ENCODE results near the gene ZNF507.

The ZNF507 gene

DNA sequence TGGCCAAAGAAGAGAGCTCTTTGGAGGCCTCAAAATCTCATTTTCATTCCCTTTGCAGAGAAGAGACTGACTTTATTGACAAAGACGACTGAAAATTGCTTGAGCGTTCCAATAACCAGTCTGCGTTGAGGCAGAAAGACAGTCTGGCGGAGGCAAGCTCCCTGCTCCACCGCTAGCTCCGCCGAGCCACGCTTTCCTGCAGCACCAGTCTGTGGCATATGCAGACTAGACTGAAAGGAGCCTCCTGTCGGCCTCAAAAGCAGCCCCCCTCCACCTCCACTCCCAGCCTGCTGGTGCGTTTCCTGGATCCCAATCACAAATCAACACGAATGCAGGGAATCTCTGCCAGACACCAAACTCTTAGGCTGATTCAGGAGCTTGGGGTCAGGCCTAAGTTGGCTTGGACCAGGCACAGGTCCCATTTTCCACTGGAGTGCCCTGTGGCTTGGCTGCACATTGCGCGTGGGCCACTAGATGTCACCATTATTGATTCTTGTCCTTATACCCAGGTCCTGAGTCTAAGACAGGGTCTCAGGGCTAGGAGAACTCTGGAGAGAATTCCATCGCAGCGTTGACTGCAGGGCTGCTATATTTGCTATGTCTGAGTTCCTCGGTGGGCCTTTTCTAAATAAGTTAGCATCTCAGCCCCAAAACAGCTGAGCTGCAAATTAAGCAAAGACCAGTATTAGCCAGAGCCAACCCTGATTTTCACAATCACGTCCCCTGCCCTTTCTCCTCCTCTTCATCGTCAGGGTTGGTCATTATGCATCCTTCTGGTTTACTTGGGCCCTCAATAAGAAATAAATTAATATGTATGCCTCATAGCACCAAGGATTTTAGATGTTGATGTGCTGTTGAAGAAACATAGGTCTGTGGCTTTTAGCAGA is 5.2 kb upstream of the ZNF507 start:
- peak; percentile 57 for DNase-seq

GRCh38 chr19:32342695-32343094 is 2.7 kb upstream of the ZNF507 start:
- DNase-seq = no peak

GRCh38 chr19:32343550-32344262 is 1.7 kb upstream of the ZNF507 start:
- DNase-seq = peak; percentile 27

DNA sequence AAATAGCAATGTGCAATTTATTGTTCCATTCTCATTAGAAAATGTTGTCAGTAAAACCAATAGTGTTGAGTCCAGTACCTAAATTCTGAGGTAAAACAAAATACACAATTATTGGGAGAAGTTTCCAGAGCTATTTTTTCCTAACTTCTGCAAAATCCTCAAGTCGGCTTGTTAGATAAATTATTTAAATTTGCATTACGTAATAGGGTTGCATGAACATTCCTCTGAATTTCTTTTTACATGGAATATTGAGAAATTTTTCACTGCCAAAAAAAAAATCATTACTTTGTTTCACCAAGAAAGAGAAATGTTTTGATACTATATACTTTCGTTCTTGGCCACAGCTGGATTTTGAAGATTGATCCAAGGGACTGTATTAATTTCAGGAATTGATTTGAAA is 1.5 kb downstream of the ZNF507 start:
- no peak for DNase-seq

DNA sequence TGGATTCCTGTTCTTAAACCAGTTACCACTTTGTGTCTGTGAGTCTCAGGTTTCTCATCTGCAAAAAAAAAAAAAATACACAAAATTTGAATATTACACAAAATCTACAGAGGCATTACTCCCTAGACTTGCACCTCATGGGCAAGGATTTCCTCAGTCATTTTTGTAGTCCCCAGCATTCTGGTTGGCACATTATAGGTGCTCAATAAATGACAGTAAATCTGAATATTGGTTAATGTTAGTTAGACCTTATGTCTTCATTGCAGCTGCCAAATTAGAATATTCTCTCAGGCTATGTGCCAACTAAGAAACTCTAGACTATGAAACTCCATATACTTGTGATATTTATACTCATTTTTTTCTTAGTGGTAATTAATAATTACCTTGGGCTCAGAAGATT is 2.2 kb downstream of the ZNF507 start:
- DNase-seq = no peak

GRCh38 chr19:32349051-32349450 is 3.6 kb downstream of the ZNF507 start:
- no peak for DNase-seq

DNA sequence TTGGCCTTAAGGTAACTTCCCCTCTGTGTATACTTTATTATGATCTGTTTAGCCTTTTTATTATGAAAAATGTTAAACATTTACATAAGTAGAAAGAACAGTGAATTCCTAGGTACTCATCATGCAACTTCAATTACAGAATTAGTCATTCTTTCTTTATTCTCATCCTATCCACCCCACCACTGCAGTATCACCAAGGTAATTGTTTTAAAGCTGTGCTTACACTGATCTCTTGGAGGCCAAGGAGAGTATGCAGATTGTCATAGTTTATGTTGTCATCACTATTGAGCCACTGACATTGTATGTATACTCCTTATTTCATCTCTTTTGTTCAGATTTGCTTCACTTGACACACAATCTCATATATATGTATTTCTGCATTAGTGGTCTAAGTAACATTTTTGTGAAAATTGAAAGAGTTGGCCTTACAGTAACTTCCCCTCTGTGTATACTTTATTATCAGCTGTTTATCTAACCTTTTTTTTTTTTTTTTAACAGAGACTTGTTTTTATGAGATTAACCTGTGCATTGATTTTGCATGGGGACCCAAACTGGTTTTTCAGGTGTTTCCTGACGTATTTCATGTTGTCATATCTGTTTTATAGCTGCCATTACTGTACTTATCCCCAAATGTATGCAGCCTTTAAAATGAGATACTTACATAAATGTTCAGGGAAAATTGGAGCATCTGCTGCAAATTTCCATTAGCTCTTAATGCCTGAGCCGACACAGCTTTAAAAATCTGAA is 4.5 kb downstream of the ZNF507 start:
- no peak for DNase-seq

DNA sequence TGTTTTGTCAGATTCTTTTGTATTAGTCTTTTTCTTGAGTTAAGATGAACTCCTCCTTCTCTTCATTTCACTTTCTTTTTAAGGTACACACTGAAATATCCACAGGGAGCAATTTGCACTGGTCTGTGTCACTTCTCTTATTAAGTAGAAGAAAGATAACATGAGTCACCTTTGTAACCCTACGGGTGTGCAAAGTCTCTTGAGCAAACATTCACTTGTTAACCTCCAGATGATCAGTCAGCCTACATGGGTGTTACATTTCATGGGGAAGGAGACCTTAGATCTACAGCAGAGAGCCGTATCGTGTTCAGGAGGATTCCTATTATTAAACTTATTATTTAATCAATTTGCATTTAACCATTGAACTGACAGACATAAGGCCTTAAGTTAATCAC is 5.1 kb downstream of the ZNF507 start:
- no peak for DNase-seq

DNA sequence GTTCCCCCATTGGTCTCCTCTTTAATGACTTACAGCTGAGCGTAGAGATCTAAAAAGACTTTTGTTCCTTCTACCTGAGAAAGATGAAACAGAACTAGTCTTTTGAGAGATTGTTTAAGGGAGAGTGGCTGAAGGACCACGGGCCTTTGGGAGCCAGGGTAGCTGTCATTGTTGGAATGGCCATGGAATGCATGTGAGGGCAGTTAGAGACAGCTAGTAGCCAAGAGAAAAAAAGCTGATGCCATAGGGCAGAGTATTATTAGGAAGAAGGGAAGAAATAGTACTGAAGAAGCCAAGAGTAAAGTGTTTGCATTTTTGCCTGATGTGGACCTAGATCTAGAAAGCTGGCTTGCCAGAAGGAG is 5.6 kb downstream of the ZNF507 start:
- DNase-seq = no peak

DNA sequence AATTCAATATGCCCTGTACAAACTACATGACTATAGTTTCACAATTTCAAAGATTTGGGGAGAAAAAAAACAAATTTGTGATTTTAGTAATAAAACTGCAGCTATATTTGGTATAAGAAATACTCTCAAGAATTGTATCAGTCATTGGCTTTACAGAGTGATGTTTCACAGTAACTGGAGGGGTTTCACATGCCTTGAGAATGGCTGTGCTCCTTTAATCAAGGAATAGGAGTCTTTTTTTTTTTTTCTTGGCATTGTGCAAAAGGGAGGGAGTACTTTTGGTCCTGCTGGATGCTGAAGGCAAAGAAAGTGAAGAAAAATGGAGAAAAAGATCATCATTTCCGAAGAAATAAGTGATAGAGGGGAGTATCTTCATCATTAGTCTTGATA is 6.8 kb downstream of the ZNF507 start:
- no peak for DNase-seq

- no peak for DNase-seq
These were observed 8.9 kb downstream of the ZNF507 start for GRCh38 chr19:32354345-32354744.

- DNase-seq = no peak
These were observed 9.9 kb downstream of the ZNF507 start for GRCh38 chr19:32355309-32355708.

GRCh38 chr19:32357720-32358119 is 12.3 kb downstream of the ZNF507 start:
- DNase-seq = no peak

DNA sequence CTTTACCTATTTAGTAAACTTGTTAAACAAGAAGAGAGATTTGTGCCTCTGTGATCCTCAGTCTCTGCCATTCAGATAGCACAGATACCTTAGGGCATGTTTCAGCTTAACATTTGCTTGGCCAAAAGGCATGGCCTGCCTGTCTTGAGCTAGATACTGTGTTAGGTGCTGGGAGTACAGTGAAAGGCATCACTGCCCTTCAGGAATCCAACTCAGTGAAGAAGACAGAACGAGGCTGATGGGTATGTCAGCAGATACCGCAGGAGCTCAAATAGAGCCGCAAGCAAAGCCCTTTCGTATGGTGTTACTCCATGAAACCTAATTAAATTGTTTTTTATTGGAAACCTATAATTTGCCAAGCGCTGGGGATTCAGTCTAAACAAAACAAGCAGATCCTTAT is 12.9 kb downstream of the ZNF507 start:
- no peak for DNase-seq

DNA sequence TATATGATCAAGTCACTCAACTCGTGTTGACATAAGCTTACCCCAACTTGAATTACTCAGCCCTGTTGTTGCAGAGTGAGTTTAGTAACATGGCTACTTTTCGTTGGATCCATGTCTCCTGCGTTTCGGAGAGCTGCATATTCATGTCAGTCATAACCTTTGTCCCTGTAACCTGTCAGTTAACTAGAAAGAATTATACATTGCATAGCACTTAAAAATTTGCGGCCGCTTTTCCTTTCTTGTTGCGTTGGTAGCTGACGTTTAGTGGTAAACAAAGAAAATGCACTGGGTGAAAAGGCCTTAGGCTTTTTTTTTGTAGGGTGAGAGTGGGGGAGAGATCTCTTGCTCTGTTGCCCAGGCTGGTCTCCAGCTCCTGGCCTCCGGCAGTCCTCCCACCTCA is 14.2 kb downstream of the ZNF507 start:
- DNase-seq = no peak

GRCh38 chr19:32361574-32362317 is 16.3 kb downstream of the ZNF507 start:
- DNase-seq = no peak

DNA sequence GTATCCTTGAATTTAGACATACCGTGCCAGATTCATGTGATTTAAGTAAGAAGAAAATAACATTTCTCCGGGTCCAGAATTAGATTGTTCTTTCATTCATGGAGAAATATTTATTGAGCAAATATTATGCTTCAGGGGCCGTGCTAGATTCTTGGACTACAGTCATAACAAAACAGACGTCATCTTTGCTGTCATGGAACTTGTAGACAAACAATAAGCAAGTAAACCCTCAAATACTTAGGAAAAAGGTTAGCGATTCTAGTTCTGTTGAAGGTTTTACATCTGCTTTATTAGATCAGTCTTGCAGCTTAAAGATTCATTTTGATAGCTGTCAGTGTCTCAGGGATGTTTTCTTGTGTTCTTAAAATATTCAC is 16.9 kb downstream of the ZNF507 start:
- no peak for DNase-seq

GRCh38 chr19:32363175-32363574 is 17.8 kb downstream of the ZNF507 start:
- DNase-seq = no peak

DNA sequence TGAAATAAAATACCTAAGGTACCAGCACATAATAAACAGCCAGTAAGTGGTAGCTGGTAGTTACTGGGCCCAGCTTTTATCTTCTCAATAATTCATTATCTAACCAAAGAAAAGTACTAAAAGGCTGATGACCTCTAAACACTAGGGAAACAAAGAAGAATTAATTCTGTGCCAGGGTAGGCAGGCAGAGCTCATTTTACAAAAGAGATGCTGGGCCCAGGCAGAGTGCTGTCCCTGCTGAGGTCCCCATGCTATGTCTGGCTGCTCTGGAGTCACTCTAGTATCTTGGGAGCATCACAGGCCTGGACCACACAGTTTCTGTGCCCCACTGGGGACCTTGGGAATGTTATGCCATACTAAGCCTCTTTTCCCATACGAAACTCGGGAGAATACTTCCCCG is 18.2 kb downstream of the ZNF507 start:
- no peak for DNase-seq

GRCh38 chr19:32364040-32364439 is 18.6 kb downstream of the ZNF507 start:
- DNase-seq = no peak

DNA sequence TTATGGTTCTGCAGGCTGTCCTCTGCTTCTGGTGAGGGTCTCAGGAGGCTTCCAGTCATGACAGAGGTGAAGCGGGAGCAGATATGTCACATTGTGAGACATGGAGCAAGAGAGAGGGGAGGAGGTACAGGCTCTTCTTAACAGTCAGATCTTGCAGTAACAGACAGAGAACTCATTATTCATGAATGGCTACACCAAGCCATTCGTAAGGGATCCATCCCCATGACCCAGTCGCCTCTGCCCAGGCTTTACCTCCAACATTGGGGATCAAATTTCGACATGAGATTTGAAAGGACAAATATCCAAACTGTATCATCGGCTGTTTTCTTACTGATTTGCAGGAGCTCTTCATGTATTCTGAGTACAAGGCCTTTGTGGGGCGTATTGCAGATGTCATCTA is 21.7 kb downstream of the ZNF507 start:
- no peak for DNase-seq

DNA sequence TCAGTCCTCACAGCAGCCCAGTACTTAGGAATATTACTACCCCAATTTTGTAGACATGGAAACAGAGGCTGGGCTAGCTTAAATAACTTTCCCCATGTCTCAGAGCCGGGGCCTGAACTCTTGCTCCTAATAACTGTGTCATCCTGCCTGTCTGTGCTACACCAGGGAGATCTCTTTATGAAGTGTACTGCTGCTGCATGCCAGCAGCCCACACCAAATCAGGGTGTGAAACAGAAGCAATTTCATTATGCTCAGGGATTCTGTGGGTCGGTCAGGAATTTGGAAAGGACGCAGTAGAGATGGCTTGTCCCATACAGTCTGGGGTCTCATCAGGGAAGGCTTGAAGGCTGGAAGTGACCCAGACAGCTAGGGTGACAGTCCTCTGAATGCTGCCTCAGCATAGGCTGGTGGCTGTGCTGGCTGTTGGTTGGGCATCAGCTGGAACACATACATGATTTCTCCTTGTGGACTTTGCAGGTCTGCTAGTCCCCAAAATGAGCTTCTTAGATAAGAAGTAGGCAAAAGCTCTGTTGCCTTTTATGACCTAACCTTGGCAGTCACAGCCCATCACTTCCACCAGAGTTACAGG is 22.6 kb downstream of the ZNF507 start:
- no peak for DNase-seq

- no peak for DNase-seq
These were observed 23.4 kb downstream of the ZNF507 start for GRCh38 chr19:32368787-32369186.
